A549 (cell line): ENCODE measurements around the gene MPST. TPM values are rescaled to one million over a fixed set of nuclear protein-coding genes. Genes with fewer than 3 reads are reported as not detected.

Experiments
- ATAC-seq, 2 experiments: fragments of 200-7000 bp in 1 of 2; fragments of >200 bp in 1 of 2; cut with Nextera tagmentation in 1 of 2; cut with Tn5 transposase in 1 of 2; 3 replicates each; pipeline versions ENCODE4 v1.8.0 to v1.9.1; 2018 to 2020; ENCODE audit warnings: mild to moderate bottlenecking in 1 of 2, moderate library complexity in 1 of 2
- CTCF ChIA-PET: fragments of 300-600 bp; sonication (Branson Sonifier 250); formaldehyde crosslinking; extraction: SDS; loops from one replicate; lab custom pipeline; 2021; ENCODE audit warnings: antibody characterized with exemption, inconsistent platforms; lab: Yijun Ruan, JAX
- POLR2A ChIA-PET: fragments of 350-600 bp; formaldehyde crosslinking; extraction: SDS; loops from one replicate; lab custom pipeline; 2021; ENCODE audit warnings: antibody characterized with exemption, inconsistent platforms; lab: Yijun Ruan, JAX
- DNase-seq, 2 experiments: peaks; one replicate each; pipeline versions ENCODE4 v3.0.0 to v3.0.0-alpha.2; 2011 to 2016; ENCODE audit warnings: low read depth in 1 of 2, low spot score in 1 of 2
- FAIRE-seq: peaks from 2 replicates; lab custom pipeline; 2011; peaks lifted over from hg19 to GRCh38; lab: Jason Lieb, UNC
- H3K27ac ChIP-seq, 2 experiments: fragments of >200 bp; sonication (Bioruptor Twin); formaldehyde crosslinking; 3 replicates each; pipeline ENCODE4 v1.5.1; 2016 to 2017
- H3K4me1 ChIP-seq: fragments of >200 bp; sonication (Bioruptor Twin); formaldehyde crosslinking; 3 replicates; pipeline ENCODE4 v1.6.1; 2016
- H3K4me2 ChIP-seq: fragments of >200 bp; sonication (Bioruptor Twin); formaldehyde crosslinking; 3 replicates; pipeline ENCODE4 v1.6.1; 2016
- H3K4me3 ChIP-seq: fragments of >200 bp; sonication (Bioruptor Twin); formaldehyde crosslinking; 3 replicates; pipeline ENCODE4 v1.5.1; 2016
- H3K9me3 ChIP-seq: fragments of >200 bp; sonication (Bioruptor Twin); formaldehyde crosslinking; 3 replicates; pipeline ENCODE4 v1.6.1; 2016
- ATOH8 ChIP-seq: fragments of 250-450 bp; sonication (Bioruptor Pico); IDR thresholded peaks from 2 replicates; pipeline ENCODE4 v1.5.0; 2020; ENCODE audit warnings: low read depth, mild to moderate bottlenecking, moderate library complexity
- CBX2 ChIP-seq: fragments of 200-600 bp; sonication (generic); IDR thresholded peaks from 2 replicates; pipeline ENCODE4 v1.6.1; 2016; ENCODE audit warnings: low read depth, mild to moderate bottlenecking, borderline replicate concordance
- CBX8 ChIP-seq: fragments of 200-600 bp; sonication (generic); IDR thresholded peaks from 2 replicates; pipeline ENCODE4 v1.6.1; 2016
- CEBPB ChIP-seq, 2 experiments: fragments of >200 bp in 1 of 2; sonication (Bioruptor Twin) in 1 of 2; formaldehyde crosslinking in 1 of 2; IDR thresholded peaks; 2 replicates each; pipeline ENCODE4 v1.6.1; 2012 to 2016
- CHD4 ChIP-seq: fragments of 200-600 bp; sonication (generic); IDR thresholded peaks from 2 replicates; pipeline ENCODE4 v1.6.1; 2016; ENCODE audit warnings: antibody characterized with exemption, mild to moderate bottlenecking, borderline replicate concordance
- CTCF ChIP-seq: fragments of >200 bp; sonication (Bioruptor Twin); formaldehyde crosslinking; IDR thresholded peaks from 3 replicates; pipeline ENCODE4 v1.5.1; 2016
- EHMT2 ChIP-seq: fragments of 200-600 bp; sonication (generic); IDR thresholded peaks from 2 replicates; pipeline ENCODE4 v1.6.1; 2016; ENCODE audit warnings: antibody characterized with exemption, low read depth, mild to moderate bottlenecking, moderate library complexity
- ELK1 ChIP-seq: fragments of 150-350 bp; IDR thresholded peaks from 2 replicates; pipeline ENCODE4 v1.6.1; 2014; ENCODE audit warnings: low read depth, mild to moderate bottlenecking, low read length
- FOSB ChIP-seq: fragments of 250-450 bp; sonication (Bioruptor Pico); IDR thresholded peaks from 2 replicates; pipeline ENCODE4 v1.5.0; 2020; ENCODE audit warnings: mild to moderate bottlenecking, moderate library complexity
- FOSL2 ChIP-seq, 2 experiments: fragments of 450-650 bp in 1 of 2; fragments of >200 bp in 1 of 2; sonication (Bioruptor Twin) in 1 of 2; formaldehyde crosslinking; IDR thresholded peaks; 2 replicates each; pipeline versions ENCODE4 v1.5.0 to v1.6.1; 2016 to 2020; ENCODE audit warnings: mild to moderate bottlenecking in 1 of 2, moderate library complexity in 1 of 2
- HDAC2 ChIP-seq: fragments of 200-600 bp; sonication (generic); IDR thresholded peaks from 2 replicates; pipeline ENCODE4 v1.6.1; 2016
- HOXA7 ChIP-seq: fragments of 250-450 bp; sonication (Bioruptor Pico); IDR thresholded peaks from 2 replicates; pipeline ENCODE4 v1.5.0; 2020; ENCODE audit warnings: mild to moderate bottlenecking, moderate library complexity
- HOXB13 ChIP-seq: fragments of 250-450 bp; sonication (Bioruptor Pico); IDR thresholded peaks from 2 replicates; pipeline ENCODE4 v1.5.0; 2020; ENCODE audit warnings: low read depth, mild to moderate bottlenecking, moderate library complexity
- NPAS2 ChIP-seq: fragments of 250-450 bp; sonication (Bioruptor Pico); IDR thresholded peaks from 2 replicates; pipeline ENCODE4 v1.8.0; 2022; ENCODE audit warnings: mild to moderate bottlenecking, moderate library complexity, borderline replicate concordance
- POLR2A ChIP-seq: IDR thresholded peaks from 2 replicates; pipeline ENCODE4 v1.6.1; 2012; ENCODE audit warnings: mild to moderate bottlenecking, low read length
- REST ChIP-seq: fragments of 200-600 bp; sonication (generic); IDR thresholded peaks from 2 replicates; pipeline ENCODE4 v1.6.1; 2016; ENCODE audit warnings: antibody characterized with exemption, mild to moderate bottlenecking, moderate library complexity
- SMC3 ChIP-seq: fragments of >200 bp; sonication (Bioruptor Twin); formaldehyde crosslinking; IDR thresholded peaks from 3 replicates; pipeline ENCODE4 v1.6.1; 2018; ENCODE audit warnings: inconsistent platforms
- ZFP36 ChIP-seq: fragments of 450-650 bp; IDR thresholded peaks from 2 replicates; pipeline ENCODE4 v1.6.1; 2014; ENCODE audit warnings: borderline replicate concordance; ENCODE audit not compliant: partially characterized antibody
- ZNF302 ChIP-seq: fragments of 250-450 bp; sonication (Bioruptor Pico); IDR thresholded peaks from 2 replicates; pipeline ENCODE4 v1.9.0; 2021; ENCODE audit warnings: inconsistent platforms, mild to moderate bottlenecking, moderate library complexity
- ZSCAN20 ChIP-seq: fragments of 250-450 bp; sonication (Bioruptor Pico); IDR thresholded peaks from 2 replicates; pipeline ENCODE4 v1.8.0; 2022; ENCODE audit warnings: mild to moderate bottlenecking, moderate library complexity
- WGBS: methylation state at CpG from one replicate; pipeline ENCODE4 v1.1.6; 2017; ENCODE audit errors: missing lambda C conversion rate; 5-methylcytosine and 5-hydroxymethylcytosine counted together
- polyA plus RNA-seq, 4 experiments: library from polyadenylated mRNA; depleted of rRNA in 3 of 4; stranded (reverse); fragments of >200 nt; fragmentation: RNase III in 1 of 4; extraction: RNeasy Plus Mini Kit Qiagen cat#74134 plus additional on column Dnase treatment in 1 of 4; gene quantifications; 2 replicates in 3 of 4; 3 replicates in 1 of 4; pipeline ENCODE4 v1.2.3, GENCODE V29; 2011 to 2017

The MPST gene
- polyA plus RNA-seq, 2 of the 4 experiments (the other 2 are of a cell fraction) = 44.2 to 63.3 TPM

GRCh38 chr22:37061611-37062375 is 42.3 kb downstream of the MPST start:
- Histone ChIP-seq H3K4me2 (no peak overlapping the region), H3K9me3 (no peaks in the 10 kb centered on the region), H3K4me1 (no peaks in the 10 kb centered on the region), H3K27ac (no peak overlapping the region), H3K4me3 (no peak overlapping the region)
- ATAC-seq = no peak
- ChIA-PET CTCF (no interaction called here), POLR2A (no interaction called here)
- no peak for DNase-seq
- TF ChIP-seq REST (no peak), ZFP36 (peak; percentile 39), FOSB (CRISPR knock-in tag) (no peak), CBX2 (no peak), ZNF302 (CRISPR knock-in tag) (no peak), POLR2A (no peak), SMC3 (no peak), ATOH8 (no peak)
- FAIRE-seq = no peak
- WGBS = 75% methylated on average over 7 of the region's 10 CpGs

- TF ChIP-seq ELK1 = no peak
- no peak for TF ChIP-seq HDAC2
- TF ChIP-seq HOXB13 (CRISPR knock-in tag) = no peak
- no peak for TF ChIP-seq CHD4
- no peak for TF ChIP-seq EHMT2
- no peak for TF ChIP-seq CEBPB (IDR thresholded peaks at IDR 0.05)
- no peak for TF ChIP-seq CTCF
- TF ChIP-seq CBX8 = no peak
- no peak for TF ChIP-seq POLR2A
- TF ChIP-seq ZSCAN20 (CRISPR knock-in tag) = no peak
- TF ChIP-seq NPAS2 (CRISPR knock-in tag) = no peak
- TF ChIP-seq FOSL2 (IDR thresholded peaks at IDR 0.05) = no peak
- TF ChIP-seq FOSL2 (CRISPR knock-in tag; IDR thresholded peaks at IDR 0.05) = no peak
- TF ChIP-seq ZFP36 = no peak
- no peak for TF ChIP-seq REST
- TF ChIP-seq ATOH8 = no peak
- TF ChIP-seq HOXA7 (CRISPR knock-in tag) = no peak
- TF ChIP-seq, all 56 proteins: peak for 0
- Histone ChIP-seq H3K4me3 (no peak overlapping the region), H3K4me1 (no peaks in the 10 kb centered on the region), H3K27ac (no peak overlapping the region), H3K4me2 (no peak overlapping the region), H3K9me3 (no peaks in the 10 kb centered on the region)
- ATAC-seq = no peak
- FAIRE-seq = no peak
- CTCF ChIA-PET = no interaction called here
- WGBS = no CpG with 5 or more reads among the region's 7 CpGs
- POLR2A ChIA-PET = no interaction called here
- DNase-seq = no peak
These were observed 42.8 kb downstream of the MPST start for GRCh38 chr22:37062376-37062675.
